GM12878 (cell line): Measurements from ENCODE around the gene TES. TPM values are rescaled to one million over a fixed set of nuclear protein-coding genes. Genes with fewer than 3 reads are reported as not detected.

Experiments
- ATAC-seq: fragments of 200-7000 bp; cut with Tn5 transposase; 3 replicates; pipeline ENCODE4 v1.9.1; 2020; ENCODE audit warnings: mild to moderate bottlenecking, moderate library complexity
- BruUV-seq: library from RNA; stranded (reverse); fragments of 400-500 nt; replicated peaks from 2 replicates; lab custom pipeline; 2021; lab: Mats Ljungman, UMichigan
- CTCF ChIA-PET: fragments of 300-600 bp; sonication (Branson Sonifier 250); formaldehyde crosslinking; extraction: SDS; loops from one replicate; lab custom pipeline; 2021; ENCODE audit warnings: inconsistent platforms; lab: Yijun Ruan, JAX
- POLR2A ChIA-PET: fragments of 350-600 bp; formaldehyde crosslinking; extraction: SDS; loops from one replicate; lab custom pipeline; 2021; ENCODE audit warnings: inconsistent platforms; lab: Charles Lee
- RAD21 ChIA-PET: fragments of 300-600 bp; sonication (Branson Sonifier 250); formaldehyde crosslinking; loops from one replicate; lab custom pipeline; 2023; ENCODE audit warnings: antibody characterized with exemption; ENCODE audit not compliant: unreplicated experiment; lab: Charles Lee
- SMC1A ChIA-PET: fragments of 300-600 bp; sonication (Branson Sonifier 250); formaldehyde crosslinking; loops from one replicate; lab custom pipeline; 2023; ENCODE audit not compliant: unreplicated experiment, uncharacterized antibody; lab: Charles Lee
- DNase-seq: peaks from one replicate; pipeline ENCODE4 v3.0.0-alpha.2; 2011; ENCODE audit warnings: low read depth, low spot score
- FAIRE-seq: peaks from 3 replicates; lab custom pipeline; 2011; peaks lifted over from hg19 to GRCh38; lab: Jason Lieb, UNC
- H2AFZ ChIP-seq: 2 replicates; pipeline ENCODE4 v1.6.0; 2011; ENCODE audit warnings: low read depth, low read length, control low read depth; ENCODE audit not compliant: control insufficient read depth
- H3K27ac ChIP-seq: 2 replicates; pipeline ENCODE4 v1.5.1; 2011; ENCODE audit warnings: control low read depth; ENCODE audit not compliant: control insufficient read depth, insufficient read depth
- H3K27me3 ChIP-seq, 2 experiments: replicated peaks in 1 of 2; 2 replicates each; pipeline versions ENCODE4 v1.6.0 to v1.6.1; 2011; ENCODE audit warnings: low read length in 1 of 2; ENCODE audit not compliant: control insufficient read depth in 2 of 2, insufficient read depth in 2 of 2
- H3K36me3 ChIP-seq, 2 experiments: 2 replicates each; pipeline ENCODE4 v1.5.1; 2011; ENCODE audit warnings: low read length in 1 of 2; ENCODE audit not compliant: control insufficient read depth in 2 of 2, insufficient read depth in 2 of 2
- H3K4me1 ChIP-seq: 2 replicates; pipeline ENCODE4 v1.6.1; 2011; ENCODE audit warnings: mild to moderate bottlenecking, low read length, moderate library complexity, mixed read lengths; ENCODE audit not compliant: control insufficient read depth, insufficient read depth
- H3K4me2 ChIP-seq: 2 replicates; pipeline ENCODE4 v1.6.0; 2011; ENCODE audit warnings: control low read depth; ENCODE audit not compliant: control insufficient read depth, insufficient read depth
- H3K4me3 ChIP-seq: fragments of 200-600 bp; sonication (generic); 2 replicates; pipeline ENCODE4 v1.5.1; 2016
- H3K79me2 ChIP-seq: 2 replicates; pipeline ENCODE4 v1.6.0; 2011; ENCODE audit warnings: low read length; ENCODE audit not compliant: control insufficient read depth, insufficient read depth
- H3K9ac ChIP-seq: 2 replicates; pipeline ENCODE4 v1.8.0; 2011; ENCODE audit warnings: low read length, control low read depth, mixed read lengths; ENCODE audit not compliant: control insufficient read depth, insufficient read depth
- H3K9me3 ChIP-seq: replicated peaks from 3 replicates; pipeline ENCODE4 v1.5.1; 2011; ENCODE audit warnings: mild to moderate bottlenecking, low read length; ENCODE audit not compliant: control insufficient read depth, insufficient read depth
- H4K20me1 ChIP-seq: 2 replicates; pipeline ENCODE4 v1.6.0; 2011; ENCODE audit not compliant: control insufficient read depth, insufficient read depth
- ATF7 ChIP-seq: fragments of 450-650 bp; IDR thresholded peaks from 2 replicates; pipeline ENCODE4 v1.6.1; 2016; ENCODE audit warnings: low read depth, mild to moderate bottlenecking
- BHLHE40 ChIP-seq, 2 experiments: fragments of 450-650 bp in 1 of 2; IDR thresholded peaks; 2 replicates each; pipeline ENCODE4 v1.6.1; 2011 to 2017; ENCODE audit warnings: low read depth in 2 of 2, borderline replicate concordance in 1 of 2, improper control_type of control experiment in 1 of 2, low read length in 1 of 2, mild to moderate bottlenecking in 1 of 2
- CBX3 ChIP-seq: fragments of 200-600 bp; sonication (generic); IDR thresholded peaks from 2 replicates; pipeline ENCODE4 v1.6.1; 2016; ENCODE audit warnings: low read depth, borderline replicate concordance
- E2F4 ChIP-seq: IDR thresholded peaks from 2 replicates; pipeline ENCODE4 v1.6.1; 2012; ENCODE audit warnings: low read depth, low read length, improper control_type of control experiment
- GABPA ChIP-seq: IDR thresholded peaks from 2 replicates; pipeline ENCODE4 v1.6.1; 2014; ENCODE audit warnings: antibody characterized with exemption, low read depth, mild to moderate bottlenecking, inconsistent platforms
- IRF4 ChIP-seq: IDR thresholded peaks from 2 replicates; pipeline ENCODE4 v1.6.1; 2011; ENCODE audit warnings: low read depth, low read length
- JUND ChIP-seq: IDR thresholded peaks from 2 replicates; pipeline ENCODE4 v1.6.1; 2012; ENCODE audit warnings: low read depth, mild to moderate bottlenecking, low read length, improper control_type of control experiment, moderate library complexity
- MYC ChIP-seq: IDR thresholded peaks from 2 replicates; pipeline ENCODE4 v1.6.1; 2011; ENCODE audit warnings: mild to moderate bottlenecking, low read length, moderate library complexity, inconsistent platforms; ENCODE audit not compliant: insufficient read depth, insufficient replicate concordance, insufficient read length, severe bottlenecking
- NR2C2 ChIP-seq: IDR thresholded peaks from 2 replicates; pipeline ENCODE4 v1.6.1; 2011; ENCODE audit warnings: borderline replicate concordance, low read depth; ENCODE audit not compliant: control insufficient read depth, insufficient read length
- RAD51 ChIP-seq: fragments of 450-650 bp; IDR thresholded peaks from 2 replicates; pipeline ENCODE4 v1.6.1; 2016; ENCODE audit warnings: moderate library complexity, mild to moderate bottlenecking, inconsistent platforms
- RBBP5 ChIP-seq: fragments of 200-600 bp; sonication (generic); conservative IDR thresholded peaks from 2 replicates; pipeline ENCODE4 v1.6.1; 2016
- TBL1XR1 ChIP-seq: IDR thresholded peaks from 2 replicates; pipeline ENCODE4 v1.6.1; 2012; ENCODE audit warnings: low read depth, low read length, improper control_type of control experiment
- ZNF207 ChIP-seq: fragments of 450-650 bp; IDR thresholded peaks from 2 replicates; pipeline ENCODE4 v1.6.1; 2014; ENCODE audit warnings: antibody characterized with exemption, mild to moderate bottlenecking, borderline replicate concordance
- WGBS: methylation state at CpG from one replicate; pipeline ENCODE4 v1.1.6; 2016; ENCODE audit warnings: low lambda C conversion rate; ENCODE audit not compliant: insufficient replicate concordance, insufficient coverage; ENCODE audit errors: missing lambda C conversion rate; 5-methylcytosine and 5-hydroxymethylcytosine counted together
- in situ Hi-C: fragments of 300-500 bp; cut with MboI; formaldehyde crosslinking; loops from 9 replicates; pipeline ENCODE4 v1.14.3; 2018; ENCODE audit warnings: mixed read lengths
- intact Hi-C: fragments of 100-400 bp; cut with micrococcal nuclease; formaldehyde crosslinking; loops from one replicate; pipeline ENCODE4 v1.14.2; 2022; ENCODE audit not compliant: unreplicated experiment
- polyA plus RNA-seq, 11 experiments: library from polyadenylated mRNA; depleted of rRNA in 4 of 11; unstranded in 6 of 11; stranded (reverse) in 5 of 11; fragments of >200 nt; fragmentation: Nextera tagmentation in 4 of 11; fragmentation: Illumina TruSeq in 1 of 11; extraction: Ambion mirVana in 4 of 11; extraction: Trizol in 1 of 11; gene quantifications; 1 replicate in 1 of 11; 2 replicates in 10 of 11; pipeline versions ENCODE4 v1.2.1 to v1.2.3, GENCODE V29; 2011 to 2016; ENCODE audit warnings: inconsistent platforms in 2 of 11, missing spikeins in 2 of 11, low read depth in 1 of 11
- total RNA-seq, 4 experiments: library from RNA; depleted of rRNA in 3 of 4; stranded (reverse); fragments of >200 nt in 3 of 4; fragmentation: Illumina TruSeq in 1 of 4; extraction: Trizol in 1 of 4; gene quantifications; 2 replicates each; pipeline versions ENCODE4 v1.2.1 to v1.2.3, GENCODE V29; 2013 to 2021

The TES gene
- total and polyA plus RNA-seq, 10 of the 15 experiments (the other 5 are each of a cell fraction or from before 2014, with no cell fraction given), result 31.2 to 77.5 (median 59.2) TPM

- intact Hi-C loops (no loop called here), in situ Hi-C loops (loop anchor here (5.0 kb wide), 2 partner anchors 62 to 102 kb away; no protein-coding TSS in a partner anchor)
- Histone ChIP-seq H3K79me2 (no peaks in the 10 kb centered on the region; the same call in none of the 2 replicates), H4K20me1 (no peaks in the 10 kb centered on the region), H3K4me2 (no peak overlapping the region), H3K4me3 (no peak overlapping the region), H3K27me3 (no peaks in the 10 kb centered on the region), H3K9me3 (peaks cover 2% of the 10 kb centered on the region; the same call in 2 of the 3 replicates), H3K36me3 (peaks cover 0 to 32% of the 10 kb centered on the region in 2 experiments; a peak in 3 of 4 replicates), H2AFZ (no peak overlapping the region), H3K4me1 (no peaks in the 10 kb centered on the region), H3K9ac (no peak overlapping the region), H3K27ac (no peak overlapping the region)
- no peak for DNase-seq
- no peak for TF ChIP-seq ZNF207
- no peak for TF ChIP-seq NR2C2
- no peak for TF ChIP-seq JUND
- no peak for TF ChIP-seq IRF4
- no peak for TF ChIP-seq BHLHE40 (IDR thresholded peaks at IDR 0.05; ENCODE audit: borderline replicate concordance in 1 of 2, low read depth in 2 of 2, low read length in 1 of 2)
- TF ChIP-seq ATF7, result no peak
- no peak for TF ChIP-seq GABPA
- no peak for TF ChIP-seq TBL1XR1
- TF ChIP-seq RAD51, result no peak
- no peak for TF ChIP-seq MYC
- no peak for TF ChIP-seq CBX3
- TF ChIP-seq E2F4, result no peak
- no peak for TF ChIP-seq RBBP5
- FAIRE-seq, result no peak
- ChIA-PET CTCF (interaction anchor here (0.8 to 5.1 kb wide), 9 partner anchors 14 to 351 kb away, joined by 3 to 85 read pairs (median 4); no protein-coding TSS in a partner anchor), RAD21 (interaction anchor here (0.7 to 1.8 kb wide), 3 partner anchors 67 to 350 kb away, joined by 3 to 6 read pairs (median 3); no protein-coding TSS in a partner anchor), SMC1A (interaction anchor here (0.9 to 1.3 kb wide), 5 partner anchors 10 to 65 kb away, joined by 3 read pairs; no protein-coding TSS in a partner anchor), POLR2A (no interaction called here)
- WGBS, result 85% methylated on average over 3 of the region's 3 CpGs
- ATAC-seq, result no peak
- BruUV-seq, result no TSS peak
Observed at GRCh38 chr7:116239020-116239419, 28.7 kb downstream of the TES start.
